Measurements from ENCODE around the gene SLC9A9. TPM values are rescaled to one million over a fixed set of nuclear protein-coding genes. Genes with fewer than 3 reads are reported as not detected.

SLC9A9 gene
- total and polyA plus RNA-seq, 8 donors: 0.58 to 29.7 (median 14.0) TPM

DNA sequence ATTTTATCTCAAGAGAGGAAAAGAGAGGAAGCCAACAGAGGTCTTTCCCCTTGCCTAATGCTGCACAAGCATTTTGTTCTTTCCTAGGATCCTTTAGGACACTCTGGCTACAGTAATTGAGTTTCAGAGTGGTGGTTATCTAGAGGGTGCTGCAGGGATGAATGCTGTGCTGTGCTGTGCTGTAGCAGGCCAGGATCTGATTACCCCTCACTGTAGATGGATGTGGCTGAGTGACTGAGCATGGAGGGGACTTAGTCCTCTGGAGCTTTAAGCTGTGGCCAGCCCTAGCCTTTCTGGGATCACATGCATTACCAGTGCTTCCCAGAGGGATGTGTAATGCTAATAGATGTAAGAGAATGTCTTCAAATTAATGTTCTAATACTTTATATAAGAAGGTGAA lies 94.8 kb downstream of the SLC9A9 start:
- H3K4me1 ChIP-seq: no peaks in the 10 kb centered on the region

DNA sequence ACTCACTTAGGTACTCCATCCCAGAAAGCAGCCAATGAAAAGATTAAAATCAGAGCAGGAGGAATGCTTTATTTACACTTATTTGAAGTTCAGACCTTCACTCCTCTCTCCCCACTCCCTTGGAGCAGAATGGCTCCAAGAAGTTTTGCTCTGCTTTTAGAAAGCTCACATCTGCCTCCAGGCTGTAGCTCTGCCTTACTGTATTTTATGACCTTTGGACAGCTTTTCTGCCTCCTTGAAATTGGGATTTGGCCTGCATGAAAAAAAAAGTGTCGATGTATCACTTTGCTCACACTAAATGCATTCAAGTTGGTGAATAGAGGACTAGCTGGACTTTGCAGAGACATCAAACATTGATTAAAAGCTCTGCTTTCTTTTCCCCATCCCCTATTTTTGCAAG lies 95.3 kb downstream of the SLC9A9 start:
- Histone ChIP-seq H3K36me3 (no peaks in the 10 kb centered on the region), H3K4me3 (no peak overlapping the region), H3K27me3 (no peaks in the 10 kb centered on the region), H3K4me1 (no peaks in the 10 kb centered on the region), H3K27ac (no peak overlapping the region), H3K9me3 (no peaks in the 10 kb centered on the region)
- intact Hi-C loops (cut with DNase I; ENCODE audit: low total_unique reads): no loop called here
- 63 to 71% (median 67%) methylated on average over 1 of the region's 1 CpG for WGBS, 5 donors
- DNase-seq: peak in 1 of 2 donors; percentile 32
- no peak for TF ChIP-seq POLR2A (IDR thresholded peaks at IDR 0.05)
- TF ChIP-seq POLR2AphosphoS5 (IDR thresholded peaks at IDR 0.05): no peak
- TF ChIP-seq EP300 (IDR thresholded peaks at IDR 0.05): no peak
- TF ChIP-seq, protein P1, sequence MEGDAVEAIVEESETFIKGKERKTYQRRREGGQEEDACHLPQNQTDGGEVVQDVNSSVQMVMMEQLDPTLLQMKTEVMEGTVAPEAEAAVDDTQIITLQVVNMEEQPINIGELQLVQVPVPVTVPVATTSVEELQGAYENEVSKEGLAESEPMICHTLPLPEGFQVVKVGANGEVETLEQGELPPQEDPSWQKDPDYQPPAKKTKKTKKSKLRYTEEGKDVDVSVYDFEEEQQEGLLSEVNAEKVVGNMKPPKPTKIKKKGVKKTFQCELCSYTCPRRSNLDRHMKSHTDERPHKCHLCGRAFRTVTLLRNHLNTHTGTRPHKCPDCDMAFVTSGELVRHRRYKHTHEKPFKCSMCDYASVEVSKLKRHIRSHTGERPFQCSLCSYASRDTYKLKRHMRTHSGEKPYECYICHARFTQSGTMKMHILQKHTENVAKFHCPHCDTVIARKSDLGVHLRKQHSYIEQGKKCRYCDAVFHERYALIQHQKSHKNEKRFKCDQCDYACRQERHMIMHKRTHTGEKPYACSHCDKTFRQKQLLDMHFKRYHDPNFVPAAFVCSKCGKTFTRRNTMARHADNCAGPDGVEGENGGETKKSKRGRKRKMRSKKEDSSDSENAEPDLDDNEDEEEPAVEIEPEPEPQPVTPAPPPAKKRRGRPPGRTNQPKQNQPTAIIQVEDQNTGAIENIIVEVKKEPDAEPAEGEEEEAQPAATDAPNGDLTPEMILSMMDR (IDR thresholded peaks at IDR 0.05): no peak

More for the DNA sequence above, 94.8 kb downstream of the SLC9A9 start:
- intact Hi-C loops (cut with DNase I; ENCODE audit: low total_unique reads): no loop called here
- no peak overlapping the region for H3K27ac ChIP-seq
- H3K9me3 ChIP-seq: no peaks in the 10 kb centered on the region
- H3K4me3 ChIP-seq: no peak overlapping the region
- no peaks in the 10 kb centered on the region for H3K27me3 ChIP-seq
- TF ChIP-seq EP300 (IDR thresholded peaks at IDR 0.05): no peak
- TF ChIP-seq POLR2AphosphoS5 (IDR thresholded peaks at IDR 0.05): no peak
- no peak for TF ChIP-seq POLR2A (IDR thresholded peaks at IDR 0.05)
- TF ChIP-seq, protein P1 (IDR thresholded peaks at IDR 0.05): no peak
- no peak for DNase-seq
- no peaks in the 10 kb centered on the region for H3K36me3 ChIP-seq

DNA sequence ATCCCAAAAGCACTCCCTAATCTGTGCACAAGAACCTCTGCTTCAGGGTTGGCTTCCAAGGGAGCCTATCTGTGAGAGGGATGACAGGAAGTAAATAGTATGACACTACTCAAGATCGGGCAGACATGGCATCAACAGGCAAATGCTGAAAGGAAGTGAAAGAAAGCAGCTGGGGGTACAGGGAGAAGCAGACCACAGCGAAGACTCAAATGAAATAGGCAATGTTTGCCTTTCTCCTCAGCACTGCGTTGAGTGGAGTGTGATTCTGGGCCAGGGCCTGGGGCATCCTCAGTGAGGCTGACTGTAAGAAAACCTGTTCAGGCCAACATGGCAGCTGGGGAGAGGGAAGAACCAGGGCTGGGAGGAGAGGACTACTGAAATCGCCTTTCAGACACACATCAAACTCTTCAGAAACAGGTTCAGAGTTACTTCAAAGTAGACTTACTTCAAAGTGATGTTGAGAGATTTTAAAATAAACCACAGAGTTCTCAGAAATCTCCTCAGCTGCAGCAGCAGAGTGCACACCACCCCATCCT lies 96.6 kb downstream of the SLC9A9 start:
- intact Hi-C loops (cut with DNase I; ENCODE audit: low total_unique reads): no loop called here
- no peak overlapping the region for H3K4me3 ChIP-seq
- H3K36me3 ChIP-seq: no peaks in the 10 kb centered on the region
- no peaks in the 10 kb centered on the region for H3K9me3 ChIP-seq
- DNase-seq: peak in 1 of 2 donors; percentile 28
- WGBS, 5 donors: 64 to 77% (median 69%) methylated on average over 4 of the region's 4 CpGs
- no peaks in the 10 kb centered on the region for H3K4me1 ChIP-seq
- H3K27me3 ChIP-seq: no peaks in the 10 kb centered on the region
- TF ChIP-seq, protein P1 (IDR thresholded peaks at IDR 0.05): no peak
- TF ChIP-seq POLR2A (IDR thresholded peaks at IDR 0.05) (no peak), EP300 (IDR thresholded peaks at IDR 0.05) (no peak), POLR2AphosphoS5 (IDR thresholded peaks at IDR 0.05) (no peak)
- no peak overlapping the region for H3K27ac ChIP-seq

GRCh38 chr3:143750841-143751240 lies 97.4 kb downstream of the SLC9A9 start:
- WGBS, 5 donors: 71 to 88% (median 75%) methylated on average over 2 of the region's 2 CpGs
- Histone ChIP-seq H3K27ac (no peak overlapping the region), H3K36me3 (no peaks in the 10 kb centered on the region), H3K4me1 (no peaks in the 10 kb centered on the region), H3K4me3 (no peak overlapping the region), H3K9me3 (no peaks in the 10 kb centered on the region), H3K27me3 (no peaks in the 10 kb centered on the region)
- TF ChIP-seq POLR2AphosphoS5 (IDR thresholded peaks at IDR 0.05) (no peak), EP300 (IDR thresholded peaks at IDR 0.05) (no peak), POLR2A (IDR thresholded peaks at IDR 0.05) (no peak)
- TF ChIP-seq, protein P1 (IDR thresholded peaks at IDR 0.05): no peak
- no peak for DNase-seq
- intact Hi-C loops (cut with DNase I; ENCODE audit: low total_unique reads): no loop called here
